GM18873 (cell line): ENCODE measurements around the gene NCOA1.

Source experiments
- ATAC-seq: cut with Tn5 transposase; IDR thresholded peaks from one replicate; pipeline ENCODE4 v1.9.1; 2021; ENCODE audit warnings: mild to moderate bottlenecking, moderate library complexity, moderate number of reproducible peaks; ENCODE audit not compliant: unreplicated experiment, low FRiP score

Gene NCOA1

DNA sequence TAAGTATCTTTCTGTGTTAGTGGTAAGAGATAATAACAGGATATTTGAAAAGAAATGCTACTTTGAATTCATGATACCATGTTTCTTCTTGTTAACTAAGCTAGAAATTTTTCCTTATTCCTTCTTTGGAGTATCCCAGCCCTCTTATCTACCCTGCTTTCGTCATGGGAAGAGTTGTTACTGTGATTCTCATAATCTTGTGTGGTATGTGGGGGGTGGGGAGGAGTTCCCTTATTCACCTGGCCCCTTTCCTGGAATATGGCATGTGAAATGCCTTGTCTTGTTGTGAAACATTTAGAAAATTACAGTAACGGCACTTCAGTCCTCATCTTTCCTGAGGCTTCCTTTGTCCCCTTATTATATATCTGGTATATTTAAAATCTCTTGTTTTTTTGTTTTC is 129.9 kb downstream of the NCOA1 start:
- ATAC-seq, result no peak

DNA sequence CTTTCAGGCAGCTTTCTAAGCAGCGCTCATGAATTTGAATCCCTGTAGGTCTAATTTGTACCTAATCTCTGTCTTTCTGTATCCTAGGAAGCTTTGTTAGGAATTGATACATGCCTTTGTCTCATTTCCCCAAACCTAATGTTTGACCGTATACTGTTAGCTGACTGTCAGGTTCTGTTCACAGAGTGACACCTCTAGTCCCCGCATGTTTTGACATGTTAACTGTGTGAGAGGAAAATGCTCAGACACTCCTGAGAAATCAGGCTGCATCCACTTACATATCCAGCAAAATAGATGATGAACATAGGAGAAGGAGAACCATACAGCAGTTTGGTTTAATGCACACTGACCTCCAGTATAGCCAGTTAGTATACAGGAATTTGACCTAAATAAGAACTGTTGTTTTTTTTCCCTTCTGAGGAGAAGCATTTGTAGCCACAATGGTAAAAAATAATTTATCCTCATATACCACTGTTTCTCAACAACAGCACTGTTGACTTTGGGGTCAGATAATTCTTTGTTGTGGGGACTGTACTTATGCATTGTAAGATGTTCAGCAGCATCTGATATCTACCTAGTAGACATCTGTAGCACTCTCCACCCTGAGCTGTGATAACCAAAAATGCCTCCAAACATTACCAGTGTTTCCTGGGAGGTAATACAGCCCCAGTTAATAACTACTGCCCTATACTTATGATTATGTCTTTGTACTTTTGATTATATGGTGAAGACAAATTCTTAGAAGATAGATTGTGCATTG is 130.9 kb downstream of the NCOA1 start:
- no peak for ATAC-seq

DNA sequence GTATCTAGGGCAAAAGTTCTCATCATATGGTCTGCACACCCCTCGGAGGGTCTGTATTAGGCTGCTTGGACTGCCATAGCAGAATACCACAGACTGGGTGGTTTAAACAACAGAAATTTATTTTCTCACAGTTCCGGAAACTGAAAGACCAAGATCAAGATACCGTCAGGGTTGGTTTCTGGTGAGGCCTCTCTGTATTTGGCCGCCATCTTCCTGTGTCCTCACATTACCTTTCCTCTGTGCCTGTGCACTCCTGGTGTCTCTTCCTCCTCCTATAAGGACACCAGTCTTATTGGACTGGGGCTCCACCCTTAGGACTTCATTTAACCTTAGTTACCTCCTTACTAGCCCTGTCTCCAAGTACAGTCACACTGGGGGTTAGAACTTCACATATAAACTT is 132.5 kb downstream of the NCOA1 start:
- ATAC-seq, result no peak

DNA sequence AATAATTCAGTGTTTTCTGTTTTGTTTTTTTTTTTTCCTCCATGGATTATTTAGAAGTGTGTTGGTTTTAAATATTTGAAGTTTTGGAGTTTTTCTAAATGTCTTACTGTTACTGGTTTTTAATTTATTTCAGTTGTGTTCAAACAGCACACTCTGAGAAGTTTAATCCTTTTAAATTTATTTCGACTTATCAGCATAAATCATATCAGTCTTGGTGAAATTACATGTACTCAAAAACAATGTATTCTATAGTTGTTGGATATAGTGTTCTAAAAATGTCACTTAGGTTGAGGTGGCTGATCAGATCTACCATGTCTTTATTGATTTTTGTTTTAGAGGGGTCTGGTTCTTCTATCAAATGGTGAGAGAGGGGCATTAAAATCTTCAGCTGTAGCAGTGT is 134.7 kb downstream of the NCOA1 start:
- ATAC-seq, result no peak

- no peak for ATAC-seq
Observed at GRCh38 chr2:24626131-24626530, 135.1 kb downstream of the NCOA1 start.

DNA sequence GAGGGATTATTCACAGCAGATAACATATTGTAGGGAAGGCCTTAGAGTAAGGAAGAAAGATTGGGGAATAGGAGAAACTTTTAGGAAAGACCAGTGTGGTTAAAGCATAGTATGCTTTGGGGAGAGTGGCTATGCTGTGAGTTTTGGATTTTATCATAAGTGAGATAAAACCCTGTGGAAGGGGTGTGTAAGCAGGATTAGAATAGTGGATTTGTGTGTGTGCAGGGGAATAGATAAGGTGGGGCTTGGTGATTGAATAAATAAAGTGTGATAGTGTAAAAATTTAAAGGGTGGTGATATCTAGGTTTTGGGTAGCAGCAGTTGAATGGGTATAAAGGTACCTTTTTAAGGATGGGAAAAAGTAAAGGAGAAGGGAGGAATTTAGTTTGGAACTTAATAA is 137.7 kb downstream of the NCOA1 start:
- no peak for ATAC-seq

GRCh38 chr2:24632172-24632571 is 141.1 kb downstream of the NCOA1 start:
- no peak for ATAC-seq

DNA sequence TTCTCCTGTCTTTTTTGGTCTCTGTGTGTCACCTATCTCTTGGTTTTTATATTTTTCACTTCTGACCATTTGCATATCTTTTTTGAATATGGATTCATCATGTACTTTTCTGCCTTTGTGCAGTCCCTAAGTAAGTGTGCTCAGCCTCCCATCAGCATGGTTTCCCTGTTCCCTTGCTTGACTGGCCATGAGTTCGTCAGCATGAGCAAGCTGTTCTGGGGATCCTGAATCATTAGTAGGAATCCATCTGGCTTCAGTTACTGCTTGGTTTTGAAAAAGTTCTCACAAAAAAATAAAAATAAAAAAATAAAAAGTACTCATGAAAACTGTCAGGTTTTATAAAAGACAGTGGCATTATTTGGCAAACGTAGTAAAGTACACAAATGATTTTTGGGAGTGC is 144.1 kb downstream of the NCOA1 start:
- ATAC-seq, result no peak

DNA sequence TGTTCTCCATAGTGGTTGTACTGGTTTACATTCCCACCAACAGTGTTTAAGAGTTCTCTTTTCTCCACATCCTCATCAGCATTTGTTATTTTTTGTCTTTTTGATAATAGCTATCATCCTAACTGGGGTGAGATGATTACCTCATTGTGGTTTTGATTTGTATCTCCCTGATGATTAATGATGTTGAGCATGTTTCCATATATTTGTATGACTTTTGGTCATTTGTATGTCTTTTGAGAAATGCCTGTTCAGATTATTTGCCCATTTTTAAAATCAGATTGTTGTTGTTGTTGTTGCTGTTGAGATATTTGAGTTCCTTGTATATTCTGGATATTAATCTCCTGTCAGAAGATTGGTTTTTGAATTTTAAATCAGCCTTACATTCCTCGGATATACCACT is 147.5 kb downstream of the NCOA1 start:
- ATAC-seq, result no peak

- no peak for ATAC-seq
Observed at GRCh38 chr2:24642351-24642750, 151.3 kb downstream of the NCOA1 start.

- ATAC-seq, result no peak
Observed at GRCh38 chr2:24643051-24643450, 152.0 kb downstream of the NCOA1 start.

DNA sequence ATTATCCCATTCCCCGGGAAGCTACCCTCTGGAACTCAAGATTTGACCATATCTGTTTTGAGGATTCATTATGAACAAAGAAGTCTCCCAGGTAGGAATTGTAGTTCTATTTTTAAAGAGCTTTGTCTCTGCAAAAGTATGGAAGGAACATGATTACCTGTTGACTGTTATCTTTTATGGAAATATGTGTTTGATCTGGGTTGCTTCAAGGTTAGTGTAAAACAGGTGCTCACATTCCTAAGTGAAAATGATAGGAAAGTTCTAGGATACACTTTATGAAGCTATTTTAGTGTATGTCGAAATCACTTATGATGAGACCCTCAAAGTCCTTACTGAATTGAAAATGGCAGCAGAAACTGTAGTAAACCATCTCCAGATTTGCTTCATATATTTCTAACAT is 153.0 kb downstream of the NCOA1 start:
- no peak for ATAC-seq

- ATAC-seq, result no peak
Observed at GRCh38 chr2:24650997-24651642, 160.1 kb downstream of the NCOA1 start.

GRCh38 chr2:24651643-24652003 is 160.6 kb downstream of the NCOA1 start:
- no peak for ATAC-seq

- no peak for ATAC-seq
Observed at GRCh38 chr2:24652265-24653182, 161.5 kb downstream of the NCOA1 start.

DNA sequence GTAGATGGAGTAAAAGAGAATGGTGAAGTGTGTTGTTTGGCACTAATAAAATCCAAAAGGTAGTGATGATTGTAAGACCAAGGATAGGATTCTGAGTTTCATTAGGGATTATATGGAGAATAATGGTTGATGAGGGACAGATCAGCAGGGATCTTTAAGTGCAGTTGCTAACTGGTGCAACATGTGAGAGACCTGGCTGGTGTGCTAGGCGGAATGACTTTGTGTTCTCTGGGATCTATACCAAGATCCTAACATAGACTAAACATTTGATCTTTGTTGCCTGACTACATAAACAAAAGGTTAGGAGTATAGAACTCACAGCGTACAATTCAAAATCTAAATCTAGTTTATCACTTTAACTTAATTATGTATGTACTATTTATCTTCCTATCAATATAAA is 166.8 kb downstream of the NCOA1 start:
- no peak for ATAC-seq

DNA sequence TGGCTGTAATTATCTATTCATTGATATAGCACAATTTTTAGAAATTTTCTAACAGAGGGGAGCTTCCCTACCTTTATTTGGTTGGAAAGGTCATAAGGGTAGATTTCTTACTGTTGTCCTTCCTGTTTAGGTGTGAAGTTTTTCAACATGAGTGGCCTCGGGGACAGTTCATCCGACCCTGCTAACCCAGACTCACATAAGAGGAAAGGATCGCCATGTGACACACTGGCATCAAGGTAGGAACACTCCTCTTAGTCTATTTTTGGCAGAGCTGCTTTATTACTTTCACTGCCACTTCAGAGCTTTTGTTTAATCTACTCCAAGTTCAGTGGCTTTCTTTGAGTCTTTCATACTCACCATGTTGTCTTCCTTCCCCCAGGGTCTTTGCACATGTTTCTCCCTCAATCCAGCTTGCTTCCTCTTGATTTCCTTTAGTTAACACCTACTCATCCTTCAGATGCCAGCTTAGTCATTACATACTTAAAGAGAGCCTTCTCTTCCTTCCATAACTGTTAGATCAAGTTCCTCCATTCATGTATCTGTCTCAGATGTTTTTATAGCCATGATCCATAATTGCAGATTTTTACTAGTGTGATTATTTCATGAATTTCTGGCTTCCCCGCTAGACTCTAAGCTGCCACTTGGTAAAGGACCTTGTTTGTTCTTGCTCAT is 167.6 kb downstream of the NCOA1 start:
- no peak for ATAC-seq

- ATAC-seq, result no peak
Observed at GRCh38 chr2:24659862-24660261, 168.8 kb downstream of the NCOA1 start.

- no peak for ATAC-seq
Observed at GRCh38 chr2:24667542-24667941, 176.5 kb downstream of the NCOA1 start.

GRCh38 chr2:24671230-24671629 is 180.2 kb downstream of the NCOA1 start:
- no peak for ATAC-seq

GRCh38 chr2:24672589-24672988 is 181.5 kb downstream of the NCOA1 start:
- ATAC-seq, result no peak
